ENCODE measurements around the gene SMYD3. TPM values are rescaled to one million over a fixed set of nuclear protein-coding genes. Genes with fewer than 3 reads are reported as not detected.
"Not testable (repeated sequence)": the region's sequence is repeated elsewhere in the genome, so short reads cannot be mapped to it uniquely, and the experiment has no call there.

The SMYD3 gene
- total RNA-seq, 2 donors from 2014 or later = 16.7 to 18.2 TPM

GRCh38 chr1:246051909-246052518 lies 455.1 kb downstream of the SMYD3 start:
- intact Hi-C loops (cut with DNase I) = no loop called here
- no peak for DNase-seq (ENCODE audit: low spot score)

- intact Hi-C loops (cut with DNase I) = no loop called here
- no peak for DNase-seq (ENCODE audit: low spot score)
Observed at GRCh38 chr1:246048693-246049092, 458.4 kb downstream of the SMYD3 start.

- DNase-seq (ENCODE audit: low spot score) = no peak
- intact Hi-C loops (cut with DNase I) = no loop called here
Observed at GRCh38 chr1:246043556-246043955, 463.5 kb downstream of the SMYD3 start.

- intact Hi-C loops (cut with DNase I) = no loop called here
- no peak for DNase-seq (ENCODE audit: low spot score)
Observed at GRCh38 chr1:246041360-246041759, 465.7 kb downstream of the SMYD3 start.

- DNase-seq (ENCODE audit: low spot score) = no peak
- intact Hi-C loops (cut with DNase I) = no loop called here
Observed at GRCh38 chr1:246040200-246040890, 466.7 kb downstream of the SMYD3 start.

GRCh38 chr1:246039584-246039983 lies 467.5 kb downstream of the SMYD3 start:
- intact Hi-C loops (cut with DNase I) = no loop called here
- DNase-seq (ENCODE audit: low spot score) = no peak

GRCh38 chr1:246037832-246038231 lies 469.2 kb downstream of the SMYD3 start:
- DNase-seq (ENCODE audit: low spot score) = no peak
- intact Hi-C loops (cut with DNase I) = no loop called here

- DNase-seq (ENCODE audit: low spot score) = no peak
- intact Hi-C loops (cut with DNase I) = no loop called here
Observed at GRCh38 chr1:246036175-246036574, 470.9 kb downstream of the SMYD3 start.

GRCh38 chr1:246035060-246035541 lies 472.0 kb downstream of the SMYD3 start:
- DNase-seq (ENCODE audit: low spot score) = no peak
- intact Hi-C loops (cut with DNase I) = no loop called here

GRCh38 chr1:246034630-246035029 lies 472.4 kb downstream of the SMYD3 start:
- DNase-seq (ENCODE audit: low spot score) = no peak
- intact Hi-C loops (cut with DNase I) = loop anchor here in 1 of 2 donors (5.0 kb wide), 1 partner anchor 138 kb away; no protein-coding TSS in a partner anchor

GRCh38 chr1:246032984-246033383 lies 474.1 kb downstream of the SMYD3 start:
- no peak for DNase-seq (ENCODE audit: low spot score)
- intact Hi-C loops (cut with DNase I) = loop anchor here in 1 of 2 donors (5.0 kb wide), 1 partner anchor 139 kb away; no protein-coding TSS in a partner anchor

GRCh38 chr1:246032031-246032551 lies 475.0 kb downstream of the SMYD3 start:
- intact Hi-C loops (cut with DNase I) = loop anchor here in 1 of 2 donors (5.0 kb wide), 1 partner anchor 140 kb away; no protein-coding TSS in a partner anchor
- no peak for DNase-seq (ENCODE audit: low spot score)

- DNase-seq (ENCODE audit: low spot score) = no peak
- intact Hi-C loops (cut with DNase I) = loop anchor here in 1 of 2 donors (5.0 kb wide), 1 partner anchor 143 kb away; no protein-coding TSS in a partner anchor
Observed at GRCh38 chr1:246029616-246030015, 477.5 kb downstream of the SMYD3 start.

- intact Hi-C loops (cut with DNase I) = loop anchor here in 1 of 2 donors (5.0 kb wide), 1 partner anchor 188 kb away; no protein-coding TSS in a partner anchor
Observed at GRCh38 chr1:246024118-246024517, 483.0 kb downstream of the SMYD3 start.

GRCh38 chr1:246020211-246020954 lies 486.7 kb downstream of the SMYD3 start:
- intact Hi-C loops (cut with DNase I) = loop anchor here in 1 of 2 donors (5.0 kb wide), 1 partner anchor 192 kb away; no protein-coding TSS in a partner anchor
- DNase-seq (ENCODE audit: low spot score) = no peak

More at GRCh38 chr1:246024118-246024517, 483.0 kb downstream of the SMYD3 start:
- DNase-seq (ENCODE audit: low spot score) = not testable (repeated sequence)

- intact Hi-C loops (cut with DNase I) = loop anchor here in 1 of 2 donors (10.0 kb wide), 1 partner anchor 467 kb away; no protein-coding TSS in a partner anchor
- no peak for DNase-seq (ENCODE audit: low spot score)
Observed at GRCh38 chr1:246018146-246018545, 488.9 kb downstream of the SMYD3 start.

- intact Hi-C loops (cut with DNase I) = loop anchor here in 1 of 2 donors (5.0 to 10.0 kb wide), 2 partner anchors 472 to 1640 kb away; no protein-coding TSS in a partner anchor
- DNase-seq (ENCODE audit: low spot score) = no peak
Observed at GRCh38 chr1:246012341-246012740, 494.7 kb downstream of the SMYD3 start.

GRCh38 chr1:246010386-246010785 lies 496.7 kb downstream of the SMYD3 start:
- no peak for DNase-seq (ENCODE audit: low spot score)
- intact Hi-C loops (cut with DNase I) = loop anchor here in 1 of 2 donors (5.0 to 10.0 kb wide), 2 partner anchors 474 to 1638 kb away; no protein-coding TSS in a partner anchor

- DNase-seq (ENCODE audit: low spot score) = no peak
- intact Hi-C loops (cut with DNase I) = loop anchor here in 1 of 2 donors (10.0 kb wide), 1 partner anchor 854 kb away; the partner anchor contains the start of gene KIF26B
Observed at GRCh38 chr1:246008363-246008831, 498.7 kb downstream of the SMYD3 start.
